ENCODE results near the gene CST6. TPM values are rescaled to one million over a fixed set of nuclear protein-coding genes. Genes with fewer than 3 reads are reported as not detected.

CST6 gene
- total RNA-seq, 6 experiments from 2014 or later: 0.33 to 0.83 TPM; not detected in 4

DNA sequence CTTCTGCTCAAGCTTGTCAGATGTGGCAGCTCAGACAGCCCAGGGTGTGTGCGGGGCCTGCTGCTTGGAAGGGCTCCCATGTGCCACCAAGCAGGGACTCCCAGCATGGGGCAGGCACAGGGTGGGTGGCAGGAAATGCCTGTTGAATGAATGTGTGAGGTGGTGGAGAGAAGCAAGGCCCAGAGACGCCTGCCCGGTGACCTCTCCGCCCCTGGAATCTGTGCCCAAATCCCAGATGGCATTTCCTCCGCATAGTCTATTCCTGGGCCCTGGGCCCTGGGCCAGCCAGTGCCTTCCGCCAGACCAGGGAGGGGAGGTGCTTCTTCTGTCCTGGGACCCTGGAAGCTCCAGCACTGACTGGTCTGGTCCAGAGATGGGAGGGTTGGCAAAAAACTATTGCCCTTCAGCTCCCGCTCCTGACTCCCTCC is 3.7 kb downstream of the CST6 start:
- Mint-ChIP-seq H3K4me3 (no peak overlapping the region; the same call in 1 of the 2 replicates), H3K36me3 (ENCODE audit: low read depth) (no peaks in the 10 kb centered on the region), H3K9me3 (no peaks in the 10 kb centered on the region), H3K27ac (peak overlapping the region; percentile 74), H3K27me3 (ENCODE audit: insufficient read depth) (no peaks in the 10 kb centered on the region; the same call in 1 of the 2 replicates), H3K4me1 (ENCODE audit: low read depth) (peaks cover 44% of the 10 kb centered on the region)
- peak; percentile 39 for DNase-seq
- TF ChIP-seq, protein P1, sequence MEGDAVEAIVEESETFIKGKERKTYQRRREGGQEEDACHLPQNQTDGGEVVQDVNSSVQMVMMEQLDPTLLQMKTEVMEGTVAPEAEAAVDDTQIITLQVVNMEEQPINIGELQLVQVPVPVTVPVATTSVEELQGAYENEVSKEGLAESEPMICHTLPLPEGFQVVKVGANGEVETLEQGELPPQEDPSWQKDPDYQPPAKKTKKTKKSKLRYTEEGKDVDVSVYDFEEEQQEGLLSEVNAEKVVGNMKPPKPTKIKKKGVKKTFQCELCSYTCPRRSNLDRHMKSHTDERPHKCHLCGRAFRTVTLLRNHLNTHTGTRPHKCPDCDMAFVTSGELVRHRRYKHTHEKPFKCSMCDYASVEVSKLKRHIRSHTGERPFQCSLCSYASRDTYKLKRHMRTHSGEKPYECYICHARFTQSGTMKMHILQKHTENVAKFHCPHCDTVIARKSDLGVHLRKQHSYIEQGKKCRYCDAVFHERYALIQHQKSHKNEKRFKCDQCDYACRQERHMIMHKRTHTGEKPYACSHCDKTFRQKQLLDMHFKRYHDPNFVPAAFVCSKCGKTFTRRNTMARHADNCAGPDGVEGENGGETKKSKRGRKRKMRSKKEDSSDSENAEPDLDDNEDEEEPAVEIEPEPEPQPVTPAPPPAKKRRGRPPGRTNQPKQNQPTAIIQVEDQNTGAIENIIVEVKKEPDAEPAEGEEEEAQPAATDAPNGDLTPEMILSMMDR (IDR thresholded peaks at IDR 0.05): no peak

DNA sequence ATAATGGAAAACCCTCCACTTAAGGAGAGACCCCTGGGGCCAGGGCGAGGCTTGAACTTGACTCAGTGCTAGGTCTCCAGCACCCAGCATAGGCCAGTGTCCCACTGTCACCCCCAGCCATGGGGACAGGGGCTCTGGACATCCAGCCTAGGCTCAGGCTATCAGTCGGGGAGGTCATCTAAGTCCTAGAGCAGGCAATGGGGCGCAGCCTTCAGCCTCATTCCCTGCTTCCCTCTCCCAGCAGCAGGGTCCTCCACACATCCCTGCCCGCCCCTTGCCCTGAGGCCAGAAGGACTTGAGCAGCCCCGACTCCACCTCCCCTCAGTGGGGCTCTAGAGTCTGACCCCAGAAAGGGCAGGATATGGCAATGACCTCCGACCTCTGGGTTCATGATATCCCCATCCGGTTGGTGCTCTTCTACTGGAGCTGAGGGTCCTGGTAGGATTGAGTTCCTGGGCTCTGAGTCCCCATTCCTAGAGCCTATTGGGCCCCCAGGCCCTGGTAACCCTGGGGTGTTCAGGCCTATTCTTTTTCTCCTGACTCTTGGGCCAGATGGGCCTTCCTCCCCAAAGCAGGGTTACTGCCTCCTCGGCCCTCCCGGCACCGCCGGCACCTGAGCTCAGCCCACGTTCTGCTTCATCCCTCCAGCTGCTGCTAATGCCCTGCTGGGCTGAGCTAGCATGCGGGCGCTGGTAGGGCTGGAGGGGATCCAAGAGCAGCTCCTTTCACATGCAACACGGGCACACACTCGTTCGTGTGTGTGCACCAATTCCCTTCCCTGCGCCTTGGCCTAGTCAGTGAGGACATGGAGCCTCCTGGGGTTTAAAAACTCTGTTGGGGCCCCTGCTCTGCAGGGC is 4.4 kb downstream of the CST6 start:
- Mint-ChIP-seq H3K4me1 (ENCODE audit: low read depth) (peaks cover 50% of the 10 kb centered on the region), H3K27me3 (ENCODE audit: insufficient read depth) (no peaks in the 10 kb centered on the region; the same call in 1 of the 2 replicates), H3K36me3 (ENCODE audit: low read depth) (no peaks in the 10 kb centered on the region), H3K4me3 (no peak overlapping the region), H3K9me3 (no peaks in the 10 kb centered on the region), H3K27ac (peak overlapping the region; percentile 74)
- DNase-seq: no peak
- TF ChIP-seq, protein P1 (IDR thresholded peaks at IDR 0.05): no peak

DNA sequence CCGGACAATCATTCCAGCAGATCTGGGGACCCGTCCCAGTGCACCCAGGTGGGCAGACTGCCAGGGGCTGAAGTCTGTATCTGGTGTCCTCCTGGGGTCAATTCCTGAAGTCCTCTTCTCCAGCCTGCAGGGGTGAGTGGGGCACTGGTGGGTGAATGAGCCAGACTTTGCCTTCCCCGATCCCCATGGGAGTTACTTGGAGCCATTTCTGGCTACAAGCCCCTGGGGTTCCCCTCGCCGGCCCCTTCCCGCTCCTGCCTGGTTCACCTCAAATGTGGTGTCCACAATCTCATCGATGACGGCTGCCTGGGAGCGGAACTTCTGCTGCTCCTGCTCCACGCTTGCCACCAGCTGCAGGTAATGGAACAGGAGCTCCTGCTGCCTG is 5.0 kb downstream of the CST6 start:
- no peak overlapping the region for H3K27ac Mint-ChIP-seq
- H3K9me3 Mint-ChIP-seq: no peaks in the 10 kb centered on the region
- no peaks in the 10 kb centered on the region for H3K36me3 Mint-ChIP-seq (ENCODE audit: low read depth)
- H3K27me3 Mint-ChIP-seq (ENCODE audit: insufficient read depth): no peaks in the 10 kb centered on the region; the same call in 1 of the 2 replicates
- no peak for DNase-seq
- H3K4me3 Mint-ChIP-seq: no peak overlapping the region
- TF ChIP-seq, protein P1 (IDR thresholded peaks at IDR 0.05): no peak
- H3K4me1 Mint-ChIP-seq (ENCODE audit: low read depth): peaks cover 52% of the 10 kb centered on the region

DNA sequence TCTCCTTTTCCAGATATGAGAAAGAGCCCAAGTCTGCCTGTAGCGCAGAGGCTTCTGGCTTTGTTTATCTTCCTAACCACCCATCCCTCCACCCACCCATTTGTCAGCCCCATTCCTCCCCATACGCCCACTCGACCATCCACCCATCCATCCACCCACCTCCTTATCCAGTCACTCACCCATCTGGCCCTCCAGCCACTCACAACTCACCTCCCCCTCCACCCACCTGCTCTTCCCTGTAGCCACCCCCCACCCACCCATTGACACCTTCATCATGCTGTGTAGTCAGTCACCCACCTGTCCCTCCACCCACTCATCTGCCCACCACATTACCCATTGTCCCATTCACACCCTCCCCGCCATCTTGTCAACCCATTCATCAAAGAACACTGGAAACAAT is 5.5 kb downstream of the CST6 start:
- Mint-ChIP-seq H3K4me1 (ENCODE audit: low read depth) (peaks cover 54% of the 10 kb centered on the region), H3K36me3 (ENCODE audit: low read depth) (no peaks in the 10 kb centered on the region), H3K9me3 (no peaks in the 10 kb centered on the region), H3K27ac (no peak overlapping the region), H3K27me3 (ENCODE audit: insufficient read depth) (no peaks in the 10 kb centered on the region; the same call in 1 of the 2 replicates), H3K4me3 (no peak overlapping the region)
- TF ChIP-seq, protein P1 (IDR thresholded peaks at IDR 0.05): no peak
- no peak for DNase-seq

DNA sequence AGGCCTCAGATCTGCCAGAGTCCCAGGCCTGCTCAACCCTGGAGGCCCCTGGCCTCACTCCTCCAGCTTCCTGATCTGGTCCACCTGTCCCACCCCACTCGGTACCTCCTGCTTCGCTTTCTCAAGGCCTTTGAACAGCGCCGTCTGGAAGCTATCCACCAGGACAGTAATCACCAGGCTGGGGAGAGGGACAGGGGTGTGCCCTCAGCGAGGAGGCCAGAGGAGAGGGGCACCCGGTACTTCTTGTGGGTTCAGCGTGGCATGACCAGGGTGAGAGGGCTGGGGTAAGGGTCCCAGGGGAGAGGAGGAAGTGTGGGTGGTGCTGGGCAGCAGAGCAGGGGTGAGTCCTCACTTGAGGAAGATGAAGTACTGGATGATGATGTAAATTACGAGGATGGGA is 8.4 kb downstream of the CST6 start:
- TF ChIP-seq, protein P1 (IDR thresholded peaks at IDR 0.05): no peak
- H3K4me1 Mint-ChIP-seq (ENCODE audit: low read depth): peaks cover 42% of the 10 kb centered on the region
- no peak for DNase-seq
- H3K27ac Mint-ChIP-seq: peak overlapping the region; percentile 78; the same call in 1 of the 2 replicates
- H3K4me3 Mint-ChIP-seq: no peak overlapping the region
- no peaks in the 10 kb centered on the region for H3K36me3 Mint-ChIP-seq (ENCODE audit: low read depth)
- no peaks in the 10 kb centered on the region for H3K9me3 Mint-ChIP-seq
- no peaks in the 10 kb centered on the region; the same call in 1 of the 2 replicates for H3K27me3 Mint-ChIP-seq (ENCODE audit: insufficient read depth)

Data from HFFc6 (cell line).